ENCODE data around the gene BPHL. TPM values are rescaled to one million over a fixed set of nuclear protein-coding genes. Genes with fewer than 3 reads are reported as not detected.
"Not testable (repeated sequence)": the region's sequence is repeated elsewhere in the genome, so short reads cannot be mapped to it uniquely, and the experiment has no call there.

Gene BPHL
- total and polyA plus RNA-seq, 10 of the 15 experiments (the other 5 are each of a cell fraction or from before 2014, with no cell fraction given), result 8.0 to 17.8 (median 12.4) TPM

DNA sequence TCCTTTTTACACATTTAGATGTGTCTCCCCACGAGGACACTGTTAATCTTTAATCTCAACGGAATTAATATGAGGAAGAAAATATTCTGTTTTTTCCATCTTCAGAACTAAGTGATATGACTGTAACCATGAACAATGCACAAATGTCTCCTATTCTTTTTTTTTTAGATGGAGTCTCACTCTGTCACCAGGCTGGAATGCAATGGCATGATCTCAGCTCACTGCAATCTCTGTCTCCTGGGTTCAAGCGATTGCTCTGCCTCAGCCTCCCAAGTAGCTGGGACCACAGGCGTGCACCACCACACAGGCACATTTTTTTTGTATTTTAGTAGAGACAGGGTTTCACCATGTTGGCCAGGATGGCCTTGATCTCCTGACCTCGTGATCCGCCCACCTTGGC is 19.4 kb downstream of the BPHL start:
- ATAC-seq; H3K4me1 ChIP-seq (ENCODE audit: control insufficient read depth, insufficient read depth, low read length); BruUV-seq (replicated peaks); H3K9me3 ChIP-seq (replicated peaks; ENCODE audit: control insufficient read depth, insufficient read depth, low read length); H3K27me3 ChIP-seq (replicated peaks in 1 of 2; ENCODE audit: control insufficient read depth in 2 of 2, insufficient read depth in 2 of 2, low read length in 1 of 2); RAD21 ChIA-PET (ENCODE audit: unreplicated experiment); SMC1A ChIA-PET (ENCODE audit: uncharacterized antibody, unreplicated experiment); H3K79me2 ChIP-seq (ENCODE audit: control insufficient read depth, insufficient read depth, low read length); H3K9ac ChIP-seq (ENCODE audit: control insufficient read depth, insufficient read depth, low read length); H2AFZ ChIP-seq (ENCODE audit: control insufficient read depth, low read depth, low read length); H3K36me3 ChIP-seq (ENCODE audit: control insufficient read depth in 2 of 2, insufficient read depth in 2 of 2, low read length in 1 of 2); H4K20me1 ChIP-seq (ENCODE audit: control insufficient read depth, insufficient read depth); intact Hi-C loops (cut with micrococcal nuclease; ENCODE audit: unreplicated experiment); DNase-seq (ENCODE audit: low read depth, low spot score); CTCF ChIA-PET; FAIRE-seq; H3K4me2 ChIP-seq (ENCODE audit: control insufficient read depth, insufficient read depth); H3K4me3 ChIP-seq; in situ Hi-C loops (cut with MboI); H3K27ac ChIP-seq (ENCODE audit: control insufficient read depth, insufficient read depth): not testable (repeated sequence)
- WGBS (ENCODE audit: insufficient coverage, insufficient replicate concordance, low lambda C conversion rate, missing lambda C conversion rate), result 82% methylated on average over 6 of the region's 6 CpGs
- POLR2A ChIA-PET, result interaction anchor here (0.6 kb wide), 1 partner anchor 420 kb away, joined by 4 read pairs; no protein-coding TSS in a partner anchor

- RAD21 ChIA-PET (ENCODE audit: unreplicated experiment), result no interaction called here
- no peak for DNase-seq (ENCODE audit: low read depth, low spot score)
- H3K9ac ChIP-seq (ENCODE audit: control insufficient read depth, insufficient read depth, low read length), result no peak overlapping the region
- no peak overlapping the region for H3K4me3 ChIP-seq
- no peak for TF ChIP-seq EP300 (IDR thresholded peaks at IDR 0.05; ENCODE audit: borderline replicate concordance in 1 of 2, control insufficient read depth in 1 of 2, low read depth in 2 of 2, low read length in 2 of 2)
- no peak for TF ChIP-seq ESRRA (IDR thresholded peaks at IDR 0.05; ENCODE audit: low read length)
- TF ChIP-seq ZNF274 (IDR thresholded peaks at IDR 0.05; ENCODE audit: insufficient read depth, insufficient read length), result no peak
- no peak overlapping the region for H2AFZ ChIP-seq (ENCODE audit: control insufficient read depth, low read depth, low read length)
- H3K4me2 ChIP-seq (ENCODE audit: control insufficient read depth, insufficient read depth), result no peak overlapping the region
- no peaks in the 10 kb centered on the region for H3K36me3 ChIP-seq (ENCODE audit: control insufficient read depth in 2 of 2, insufficient read depth in 2 of 2, low read length in 1 of 2)
- POLR2A ChIA-PET, result no interaction called here
- peaks cover 7% of the 10 kb centered on the region for H3K4me1 ChIP-seq (ENCODE audit: control insufficient read depth, insufficient read depth, low read length)
- H3K27me3 ChIP-seq (replicated peaks in 1 of 2; ENCODE audit: control insufficient read depth in 2 of 2, insufficient read depth in 2 of 2, low read length in 1 of 2), result no peaks in the 10 kb centered on the region
- no peak overlapping the region for H3K27ac ChIP-seq (ENCODE audit: control insufficient read depth, insufficient read depth)
- 94% methylated on average over 1 of the region's 1 CpG for WGBS (ENCODE audit: insufficient coverage, insufficient replicate concordance, low lambda C conversion rate, missing lambda C conversion rate)
- no peaks in the 10 kb centered on the region for H3K9me3 ChIP-seq (replicated peaks; ENCODE audit: control insufficient read depth, insufficient read depth, low read length)
- H4K20me1 ChIP-seq (ENCODE audit: control insufficient read depth, insufficient read depth), result no peaks in the 10 kb centered on the region
- in situ Hi-C loops (cut with MboI), result no loop called here
- no TSS peak for BruUV-seq (replicated peaks)
- ATAC-seq, result no peak
- SMC1A ChIA-PET (ENCODE audit: uncharacterized antibody, unreplicated experiment), result interaction anchor here (0.6 kb wide), 1 partner anchor 1319 kb away, joined by 3 read pairs; no protein-coding TSS in a partner anchor
- intact Hi-C loops (cut with micrococcal nuclease; ENCODE audit: unreplicated experiment), result no loop called here
- FAIRE-seq, result no peak
- CTCF ChIA-PET, result interaction anchor here (0.9 kb wide), 1 partner anchor 12 kb away, joined by 5 read pairs; no protein-coding TSS in a partner anchor
- H3K79me2 ChIP-seq (ENCODE audit: control insufficient read depth, insufficient read depth, low read length), result no peaks in the 10 kb centered on the region
Observed at GRCh38 chr6:3138341-3138740, 19.8 kb downstream of the BPHL start.
